ENCODE data around the gene OPN3.

DNA sequence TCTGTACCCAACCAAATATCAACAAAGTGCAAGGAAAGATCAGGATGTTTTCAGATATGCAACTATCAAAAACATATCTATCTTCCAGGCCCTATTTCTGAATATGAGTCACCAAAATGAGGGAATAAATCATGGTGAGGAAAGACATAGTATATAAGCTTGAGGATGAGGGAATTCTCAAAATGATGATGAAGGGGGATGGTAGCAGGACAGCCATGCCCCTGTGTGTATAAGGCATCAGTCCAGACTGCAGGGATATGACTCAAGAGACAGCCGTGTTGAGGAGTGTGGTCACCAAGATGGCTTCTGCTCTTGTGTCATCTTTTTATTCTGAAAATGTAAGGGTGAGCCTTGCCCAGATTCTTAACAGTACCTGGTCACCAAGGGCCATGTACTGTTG lies 7.5 kb upstream of the OPN3 start:
- TF ChIP-seq GATA2 (IDR thresholded peaks at IDR 0.05; ENCODE audit: low read depth, low read length) (no peak), GATA3 (IDR thresholded peaks at IDR 0.05; ENCODE audit: low read depth, low read length) (no peak)

All from SH-SY5Y (cell line).